Duodenal mucosa (tissue), 2 donors: ENCODE measurements around the gene PCSK5.

ENCODE experiments used
- H3K27ac ChIP-seq: one replicate; pipeline ENCODE4 v1.7.0; 2013; ENCODE audit warnings: low read depth, low read length
- H3K27me3 ChIP-seq, 2 donors: one replicate each; pipeline ENCODE4 v1.7.0; 2013; ENCODE audit warnings: low read length in 2 of 2, control low read depth in 1 of 2; ENCODE audit not compliant: insufficient read depth in 2 of 2, control insufficient read depth in 1 of 2
- H3K36me3 ChIP-seq, 2 donors: one replicate each; pipeline ENCODE4 v1.7.0; 2013; ENCODE audit warnings: low read length in 2 of 2, control low read depth in 1 of 2; ENCODE audit not compliant: insufficient read depth in 2 of 2, control insufficient read depth in 1 of 2
- H3K4me1 ChIP-seq, 2 donors: one replicate each; pipeline ENCODE4 v1.7.0; 2013; ENCODE audit warnings: low read length in 2 of 2, control low read depth in 1 of 2; ENCODE audit not compliant: insufficient read depth in 2 of 2, control insufficient read depth in 1 of 2
- H3K4me3 ChIP-seq, 2 donors: one replicate each; pipeline ENCODE4 v1.7.0; 2013; ENCODE audit warnings: low read length in 2 of 2, low read depth in 1 of 2
- H3K9ac ChIP-seq, 2 donors: one replicate each; pipeline ENCODE4 v1.7.0; 2013; ENCODE audit warnings: low read length in 2 of 2, low read depth in 1 of 2
- H3K9me3 ChIP-seq, 2 donors: one replicate each; pipeline ENCODE4 v1.7.0; 2013; ENCODE audit warnings: low read length in 2 of 2, control low read depth in 1 of 2; ENCODE audit not compliant: control insufficient read depth in 1 of 2

The PCSK5 gene

GRCh38 chr9:76153902-76154629 lies 263.6 kb downstream of the PCSK5 start:
- Histone ChIP-seq H3K4me3 (no peak overlapping the region), H3K9me3 (no peaks in the 10 kb centered on the region), H3K27me3 (no peaks in the 10 kb centered on the region), H3K4me1 (no peaks in the 10 kb centered on the region), H3K9ac (no peak overlapping the region), H3K36me3 (peaks cover 12 to 29% of the 10 kb centered on the region in 2 donors), H3K27ac (no peak overlapping the region)

- H3K27me3 ChIP-seq = no peaks in the 10 kb centered on the region
- no peaks in the 10 kb centered on the region for H3K9me3 ChIP-seq
- H3K9ac ChIP-seq = no peak overlapping the region
- H3K4me1 ChIP-seq = no peaks in the 10 kb centered on the region
- no peak overlapping the region for H3K4me3 ChIP-seq
- peaks cover 18 to 38% of the 10 kb centered on the region in 2 donors for H3K36me3 ChIP-seq
- H3K27ac ChIP-seq = no peak overlapping the region
These were observed 264.9 kb downstream of the PCSK5 start for GRCh38 chr9:76155361-76155760.

- Histone ChIP-seq H3K9ac (no peak overlapping the region), H3K4me3 (no peak overlapping the region), H3K27ac (no peak overlapping the region), H3K9me3 (no peaks in the 10 kb centered on the region), H3K4me1 (no peaks in the 10 kb centered on the region), H3K36me3 (peaks cover 27 to 64% of the 10 kb centered on the region in 2 donors), H3K27me3 (no peaks in the 10 kb centered on the region)
These were observed 268.2 kb downstream of the PCSK5 start for GRCh38 chr9:76158713-76159112.

- no peaks in the 10 kb centered on the region for H3K9me3 ChIP-seq
- no peak overlapping the region for H3K9ac ChIP-seq
- no peaks in the 10 kb centered on the region for H3K27me3 ChIP-seq
- no peak overlapping the region for H3K4me3 ChIP-seq
- no peaks in the 10 kb centered on the region for H3K4me1 ChIP-seq
- no peak overlapping the region for H3K27ac ChIP-seq
- H3K36me3 ChIP-seq = peaks cover 27 to 65% of the 10 kb centered on the region in 2 donors
These were observed 268.9 kb downstream of the PCSK5 start for GRCh38 chr9:76159293-76159926.

- no peaks in the 10 kb centered on the region for H3K27me3 ChIP-seq
- no peaks in the 10 kb centered on the region for H3K4me1 ChIP-seq
- H3K9ac ChIP-seq = no peak overlapping the region
- peaks cover 30 to 73% of the 10 kb centered on the region in 2 donors for H3K36me3 ChIP-seq
- no peak overlapping the region for H3K4me3 ChIP-seq
- H3K27ac ChIP-seq = no peak overlapping the region
- H3K9me3 ChIP-seq = no peaks in the 10 kb centered on the region
These were observed 270.6 kb downstream of the PCSK5 start for GRCh38 chr9:76161106-76161505.

GRCh38 chr9:76161541-76161940 lies 271.1 kb downstream of the PCSK5 start:
- peaks cover 30 to 77% of the 10 kb centered on the region in 2 donors for H3K36me3 ChIP-seq
- no peaks in the 10 kb centered on the region for H3K9me3 ChIP-seq
- H3K27ac ChIP-seq = no peak overlapping the region
- H3K4me3 ChIP-seq = no peak overlapping the region
- H3K9ac ChIP-seq = no peak overlapping the region
- no peaks in the 10 kb centered on the region for H3K4me1 ChIP-seq
- no peaks in the 10 kb centered on the region for H3K27me3 ChIP-seq

GRCh38 chr9:76162086-76162730 lies 271.7 kb downstream of the PCSK5 start:
- Histone ChIP-seq H3K4me3 (no peak overlapping the region), H3K27ac (no peak overlapping the region), H3K27me3 (no peaks in the 10 kb centered on the region), H3K9ac (no peak overlapping the region), H3K9me3 (no peaks in the 10 kb centered on the region), H3K4me1 (no peaks in the 10 kb centered on the region), H3K36me3 (peaks cover 25 to 77% of the 10 kb centered on the region in 2 donors)

- Histone ChIP-seq H3K4me1 (no peaks in the 10 kb centered on the region), H3K4me3 (no peak overlapping the region), H3K27ac (no peak overlapping the region), H3K9ac (no peak overlapping the region), H3K9me3 (no peaks in the 10 kb centered on the region), H3K36me3 (peaks cover 23 to 80% of the 10 kb centered on the region in 2 donors), H3K27me3 (no peaks in the 10 kb centered on the region)
These were observed 272.5 kb downstream of the PCSK5 start for GRCh38 chr9:76162751-76163500.

GRCh38 chr9:76166526-76166925 lies 276.1 kb downstream of the PCSK5 start:
- Histone ChIP-seq H3K4me1 (no peaks in the 10 kb centered on the region), H3K4me3 (no peak overlapping the region), H3K36me3 (peaks cover 26 to 84% of the 10 kb centered on the region in 2 donors), H3K27me3 (no peaks in the 10 kb centered on the region), H3K9ac (no peak overlapping the region), H3K27ac (no peak overlapping the region), H3K9me3 (no peaks in the 10 kb centered on the region)

GRCh38 chr9:76176171-76176570 lies 285.7 kb downstream of the PCSK5 start:
- H3K27ac ChIP-seq = no peak overlapping the region
- H3K36me3 ChIP-seq = peaks cover 37 to 61% of the 10 kb centered on the region in 2 donors
- H3K4me3 ChIP-seq = no peak overlapping the region
- H3K27me3 ChIP-seq = no peaks in the 10 kb centered on the region
- no peak overlapping the region for H3K9ac ChIP-seq
- H3K4me1 ChIP-seq = peaks cover 5% of the 10 kb centered on the region in 2 donors
- no peaks in the 10 kb centered on the region for H3K9me3 ChIP-seq
